ENCODE data around the gene PRG2. TPM values are rescaled to one million over a fixed set of nuclear protein-coding genes. Genes with fewer than 3 reads are reported as not detected.

PRG2 gene
- total RNA-seq, 1 experiment from 2014 or later, result not detected

- peaks cover 43% of the 10 kb centered on the region for H3K4me1 ChIP-seq (ENCODE audit: insufficient read depth, low read length)
- H3K4me3 ChIP-seq (ENCODE audit: low read length), result no peak overlapping the region
- no peaks in the 10 kb centered on the region for H3K9me2 ChIP-seq (replicated peaks; ENCODE audit: low read length)
- POLR2A ChIA-PET (ENCODE audit: unreplicated experiment), result no interaction called here
- no peaks in the 10 kb centered on the region for H3K36me3 ChIP-seq (ENCODE audit: low read depth, low read length)
- peak overlapping the region; percentile 71 for H3K4me2 ChIP-seq (ENCODE audit: low read length)
- H3K27ac ChIP-seq (ENCODE audit: low read length), result peak overlapping the region; percentile 14; the same call in 1 of the 2 replicates
- CTCF ChIA-PET, result interaction anchor here (0.7 kb wide), 1 partner anchor 10 kb away, joined by 4 read pairs; no protein-coding TSS in a partner anchor
- ATAC-seq (peak; percentile 67), DNase-seq (peak; percentile 71)
- intact Hi-C loops (cut with micrococcal nuclease), result no loop called here
- H2AFZ ChIP-seq (ENCODE audit: low read length), result no peak overlapping the region
- no peak for TF ChIP-seq CTCF (conservative IDR thresholded peaks at IDR 0.05; ENCODE audit: low read depth, low read length)
- no peak for TF ChIP-seq EZH2 (IDR thresholded peaks at IDR 0.05; ENCODE audit: low read length, unreplicated experiment)
- no peak for TF ChIP-seq EZH2phosphoT487 (IDR thresholded peaks at IDR 0.05; ENCODE audit: borderline replicate concordance, low read length)
- H3F3A ChIP-seq (ENCODE audit: low read length, unreplicated experiment), result no peaks in the 10 kb centered on the region
- H4K20me1 ChIP-seq (ENCODE audit: low read length), result no peaks in the 10 kb centered on the region
- no peaks in the 10 kb centered on the region for H3K27me3 ChIP-seq (ENCODE audit: low read length)
- no TSS peak for BruUV-seq (replicated peaks)
- peaks cover 15% of the 10 kb centered on the region for H3K79me2 ChIP-seq (ENCODE audit: low read length)
- no peak overlapping the region for H3K9ac ChIP-seq (ENCODE audit: low read length)
- H3K9me3 ChIP-seq (ENCODE audit: low read length), result no peaks in the 10 kb centered on the region
Observed at GRCh38 chr11:57424792-57425564, 34.5 kb upstream of the PRG2 start.

GRCh38 chr11:57424137-57424791, 33.8 kb upstream of the PRG2 start:
- POLR2A ChIA-PET (ENCODE audit: unreplicated experiment), result no interaction called here
- H3K9me3 ChIP-seq (ENCODE audit: low read length), result no peaks in the 10 kb centered on the region
- H4K20me1 ChIP-seq (ENCODE audit: low read length), result no peaks in the 10 kb centered on the region
- TF ChIP-seq EZH2 (IDR thresholded peaks at IDR 0.05; ENCODE audit: low read length, unreplicated experiment), result no peak
- no peak for TF ChIP-seq EZH2phosphoT487 (IDR thresholded peaks at IDR 0.05; ENCODE audit: borderline replicate concordance, low read length)
- no peak for TF ChIP-seq CTCF (conservative IDR thresholded peaks at IDR 0.05; ENCODE audit: low read depth, low read length)
- peaks cover 43% of the 10 kb centered on the region for H3K4me1 ChIP-seq (ENCODE audit: insufficient read depth, low read length)
- H3K27me3 ChIP-seq (ENCODE audit: low read length), result no peaks in the 10 kb centered on the region
- no peak overlapping the region for H3K27ac ChIP-seq (ENCODE audit: low read length)
- H3K4me3 ChIP-seq (ENCODE audit: low read length), result no peak overlapping the region
- H3K36me3 ChIP-seq (ENCODE audit: low read depth, low read length), result no peaks in the 10 kb centered on the region
- intact Hi-C loops (cut with micrococcal nuclease), result no loop called here
- no TSS peak for BruUV-seq (replicated peaks)
- H3K4me2 ChIP-seq (ENCODE audit: low read length), result peak overlapping the region; percentile 71
- no peak overlapping the region for H3K9ac ChIP-seq (ENCODE audit: low read length)
- H3F3A ChIP-seq (ENCODE audit: low read length, unreplicated experiment), result no peaks in the 10 kb centered on the region
- H2AFZ ChIP-seq (ENCODE audit: low read length), result no peak overlapping the region
- peaks cover 15% of the 10 kb centered on the region for H3K79me2 ChIP-seq (ENCODE audit: low read length)
- CTCF ChIA-PET, result interaction anchor here (0.7 kb wide), 1 partner anchor 10 kb away, joined by 4 read pairs; no protein-coding TSS in a partner anchor
- ATAC-seq, result no peak
- DNase-seq, result no peak
- H3K9me2 ChIP-seq (replicated peaks; ENCODE audit: low read length), result no peaks in the 10 kb centered on the region

GRCh38 chr11:57422669-57423068, 32.2 kb upstream of the PRG2 start:
- no peak for ATAC-seq
- no peak for DNase-seq
- H3K9me2 ChIP-seq (replicated peaks; ENCODE audit: low read length), result no peaks in the 10 kb centered on the region
- H3K9ac ChIP-seq (ENCODE audit: low read length), result no peak overlapping the region
- H3K4me1 ChIP-seq (ENCODE audit: insufficient read depth, low read length), result peaks cover 37% of the 10 kb centered on the region
- H3K9me3 ChIP-seq (ENCODE audit: low read length), result no peaks in the 10 kb centered on the region
- H3K4me3 ChIP-seq (ENCODE audit: low read length), result no peak overlapping the region
- no peaks in the 10 kb centered on the region for H3F3A ChIP-seq (ENCODE audit: low read length, unreplicated experiment)
- BruUV-seq (replicated peaks), result no TSS peak
- no peak overlapping the region for H3K4me2 ChIP-seq (ENCODE audit: low read length)
- H3K27ac ChIP-seq (ENCODE audit: low read length), result no peak overlapping the region
- H2AFZ ChIP-seq (ENCODE audit: low read length), result no peak overlapping the region
- ChIA-PET POLR2A (ENCODE audit: unreplicated experiment) (no interaction called here), CTCF (no interaction called here)
- no peaks in the 10 kb centered on the region for H3K27me3 ChIP-seq (ENCODE audit: low read length)
- H4K20me1 ChIP-seq (ENCODE audit: low read length), result no peaks in the 10 kb centered on the region
- 0 out of 2 replicates have a peak, but pooled peaks cover 1% of the 10 kb centered on the region for H3K36me3 ChIP-seq (ENCODE audit: low read depth, low read length)
- TF ChIP-seq EZH2phosphoT487 (IDR thresholded peaks at IDR 0.05; ENCODE audit: borderline replicate concordance, low read length) (no peak), CTCF (conservative IDR thresholded peaks at IDR 0.05; ENCODE audit: low read depth, low read length) (no peak), EZH2 (IDR thresholded peaks at IDR 0.05; ENCODE audit: low read length, unreplicated experiment) (no peak)
- H3K79me2 ChIP-seq (ENCODE audit: low read length), result peaks cover 15% of the 10 kb centered on the region
- intact Hi-C loops (cut with micrococcal nuclease), result no loop called here
